Measurements from ENCODE around the gene EMC7.
"Not testable (repeated sequence)": the region's sequence is repeated elsewhere in the genome, so short reads cannot be mapped to it uniquely, and the experiment has no call there.

The EMC7 gene

GRCh38 chr15:34084086-34084485 lies 17.6 kb downstream of the EMC7 start:
- DNase-seq = no peak

DNA sequence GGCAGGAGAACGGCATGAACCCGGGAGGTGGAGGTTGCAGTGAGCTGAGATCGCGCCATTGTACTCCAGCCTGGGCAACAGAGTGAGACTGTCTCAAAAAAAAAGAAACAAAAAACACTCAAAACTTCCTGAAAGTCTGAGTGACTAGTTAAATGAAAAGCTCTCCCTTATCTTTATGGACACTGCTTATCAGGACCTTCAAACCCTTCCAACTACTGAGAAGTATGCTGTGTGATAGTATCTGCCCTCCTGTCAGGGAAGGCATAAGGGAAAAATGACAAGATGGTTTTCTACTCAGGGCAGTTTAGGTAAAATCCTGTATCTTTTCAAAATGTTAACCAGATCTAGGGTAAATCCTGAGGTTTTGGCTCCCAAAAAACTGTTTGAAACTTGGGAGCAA lies 21.8 kb downstream of the EMC7 start:
- DNase-seq = no peak

GRCh38 chr15:34078900-34079299 lies 22.8 kb downstream of the EMC7 start:
- DNase-seq = no peak

GRCh38 chr15:34076785-34077184 lies 24.9 kb downstream of the EMC7 start:
- no peak for DNase-seq

GRCh38 chr15:34070003-34070402 lies 31.7 kb downstream of the EMC7 start:
- DNase-seq = no peak

GRCh38 chr15:34065941-34066340 lies 35.7 kb downstream of the EMC7 start:
- DNase-seq = no peak

- no peak for DNase-seq
These were observed 36.4 kb downstream of the EMC7 start for GRCh38 chr15:34065261-34065660.

GRCh38 chr15:34064438-34064837 lies 37.2 kb downstream of the EMC7 start:
- DNase-seq = no peak

- DNase-seq = no peak
These were observed 41.7 kb downstream of the EMC7 start for GRCh38 chr15:34059946-34060345.

- no peak for DNase-seq
These were observed 42.2 kb downstream of the EMC7 start for GRCh38 chr15:34059476-34059875.

GRCh38 chr15:34056911-34057310 lies 44.8 kb downstream of the EMC7 start:
- no peak for DNase-seq

GRCh38 chr15:34055868-34056595 lies 45.6 kb downstream of the EMC7 start:
- no peak for DNase-seq

DNA sequence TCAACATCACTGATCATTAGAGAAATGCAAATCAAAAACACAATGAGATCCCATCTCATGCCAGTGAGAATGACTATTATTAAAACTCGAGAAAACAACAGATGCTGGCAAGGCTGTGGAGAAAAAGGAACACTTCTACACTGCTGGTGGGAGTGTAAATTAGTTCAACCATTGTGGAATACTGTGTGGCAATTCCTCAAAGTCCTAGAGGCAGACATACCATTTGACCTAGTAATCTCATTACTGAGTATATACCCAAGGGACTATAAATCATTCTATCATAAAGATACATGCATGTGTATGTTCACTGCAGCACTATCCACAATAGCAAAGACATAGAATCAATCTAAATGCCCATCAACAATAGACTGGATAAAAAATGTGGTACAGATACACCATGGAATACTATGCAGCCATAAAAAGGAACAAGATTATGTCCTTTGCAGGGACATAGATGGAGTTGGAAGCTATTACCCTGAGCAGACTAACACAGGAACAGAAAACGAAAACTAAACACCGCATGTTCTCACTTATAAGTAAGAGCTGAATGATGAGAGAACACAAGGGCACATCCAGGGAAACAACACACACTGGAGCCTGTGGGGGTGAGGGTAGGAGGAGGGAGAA lies 47.5 kb downstream of the EMC7 start:
- no peak for DNase-seq

DNA sequence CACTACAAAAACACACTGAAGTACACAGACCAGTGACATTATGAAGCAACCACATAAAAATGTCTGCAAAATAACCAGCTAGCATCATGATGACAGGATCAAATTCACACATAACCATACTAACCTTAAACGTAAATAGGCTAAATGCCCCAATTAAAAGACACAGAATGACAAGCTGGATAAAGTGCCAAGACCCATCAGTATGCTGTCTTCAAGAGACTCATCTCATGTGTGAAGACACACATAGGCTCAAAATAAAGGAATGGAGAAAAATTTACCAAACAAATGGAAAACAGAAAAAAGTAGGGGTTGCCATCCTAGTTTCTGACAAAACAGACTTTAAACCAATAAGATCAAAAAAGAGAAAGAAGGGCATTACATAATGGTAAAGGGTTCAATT lies 51.3 kb downstream of the EMC7 start:
- DNase-seq = not testable (repeated sequence)

GRCh38 chr15:34049112-34049511 lies 52.5 kb downstream of the EMC7 start:
- no peak for DNase-seq

- DNase-seq = no peak
These were observed 53.5 kb downstream of the EMC7 start for GRCh38 chr15:34047893-34048775.

DNA sequence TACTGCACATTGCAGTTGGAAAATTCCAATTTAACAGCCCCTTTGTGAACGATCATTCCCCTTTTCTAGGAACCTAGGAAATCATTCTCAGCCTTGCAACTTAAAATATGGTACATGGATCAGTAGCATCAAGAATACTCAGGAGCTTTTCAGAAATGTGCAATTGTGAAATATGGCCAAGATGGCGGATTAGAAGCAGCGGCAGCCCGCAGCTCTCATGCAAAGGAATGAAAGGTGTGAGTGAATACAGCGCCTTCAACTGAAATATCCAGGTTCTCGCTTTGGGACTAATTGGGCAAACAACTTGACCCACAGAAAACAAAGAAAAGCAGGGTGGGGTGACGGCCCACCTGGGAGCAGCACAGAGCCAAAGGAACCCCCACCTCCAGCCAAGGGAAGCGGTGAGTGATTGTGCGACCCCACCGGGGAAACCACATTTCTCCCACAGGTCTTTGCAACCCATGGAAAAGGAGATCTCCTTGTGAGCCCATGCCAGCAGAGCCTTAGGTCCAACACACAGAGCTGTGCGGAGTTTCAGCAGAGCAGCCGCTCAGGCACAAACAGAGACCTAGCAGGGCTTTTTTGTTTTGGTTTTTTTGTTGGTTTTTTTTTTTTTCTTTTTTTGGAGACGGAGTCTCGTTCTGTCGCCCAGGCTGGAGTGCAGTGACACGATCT lies 55.1 kb downstream of the EMC7 start:
- DNase-seq = no peak

GRCh38 chr15:34043813-34044212 lies 57.8 kb downstream of the EMC7 start:
- DNase-seq = no peak

DNA sequence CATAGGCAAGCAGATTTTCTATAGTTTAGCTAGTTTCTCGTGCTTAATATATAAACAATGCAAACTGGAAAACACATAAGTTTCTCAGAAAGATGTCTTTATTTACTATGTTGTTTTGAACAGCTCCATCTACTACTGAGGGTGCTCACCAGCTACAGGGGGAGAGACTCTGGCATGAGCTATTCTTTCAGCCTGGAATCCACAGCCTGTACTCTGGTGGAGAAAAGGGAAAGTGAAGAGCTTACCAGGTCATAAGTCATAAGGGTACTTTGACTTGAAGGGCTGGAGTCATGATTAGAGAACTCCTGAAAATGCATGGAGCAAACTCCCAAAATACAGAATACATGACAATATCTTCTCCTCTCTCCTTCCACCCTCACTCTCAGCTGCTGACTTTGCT lies 58.3 kb downstream of the EMC7 start:
- no peak for DNase-seq

- no peak for DNase-seq
These were observed 61.9 kb downstream of the EMC7 start for GRCh38 chr15:34039790-34040113.

DNA sequence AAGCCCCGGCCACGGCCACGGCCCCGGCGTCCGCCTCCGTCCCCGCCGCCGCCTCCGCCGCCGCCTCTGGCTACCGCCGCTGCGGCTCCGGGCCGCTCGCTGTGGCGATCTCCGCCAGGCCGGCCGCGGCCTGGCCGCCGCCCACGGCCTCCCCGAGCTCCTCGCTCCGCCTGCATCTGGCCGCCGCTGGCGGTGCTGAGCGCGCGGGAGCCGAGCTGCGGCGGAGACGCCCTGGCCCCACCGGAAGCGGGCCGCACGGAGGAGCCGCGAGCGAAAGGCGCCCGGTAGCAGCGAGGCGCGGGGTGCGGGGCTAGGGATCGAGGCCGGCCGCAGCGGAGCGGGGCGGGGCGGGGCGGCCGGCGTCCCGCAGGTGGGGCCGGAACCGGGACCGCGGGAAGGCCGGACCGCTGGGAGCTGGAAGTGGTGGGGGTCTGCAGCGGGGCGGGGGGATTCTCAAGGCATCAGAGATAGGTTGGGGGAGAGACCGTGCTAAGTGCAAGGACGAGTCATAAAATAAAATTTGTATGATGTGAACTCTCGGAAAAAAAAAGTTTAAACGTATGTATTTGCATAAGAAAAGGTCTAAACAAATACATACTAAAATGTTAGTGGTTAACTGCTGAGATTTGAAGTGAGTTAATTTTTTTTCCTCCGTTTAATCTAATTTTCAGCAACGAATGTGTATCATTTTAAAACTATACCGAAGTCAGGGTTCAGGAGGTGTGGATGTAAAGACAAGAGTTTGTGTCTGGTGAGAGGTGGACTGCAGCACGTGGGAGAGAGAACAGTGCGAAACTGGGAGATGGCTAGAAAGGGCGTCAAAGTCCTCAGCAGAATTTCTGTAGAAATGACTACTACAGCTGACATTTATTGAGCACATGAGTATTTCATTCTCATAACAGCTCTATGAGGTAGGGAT lies 62.5 kb downstream of the EMC7 start, which contains the start of gene AVEN:
Gene AVEN (minus strand): TSS at position 334 of the 919 bp plus-strand sequence. CDS start 158 bp downstream, at position 176.
- DNase-seq = no peak
